GM18951 (cell line): ENCODE results near the gene AHR.

ENCODE experiments used
- POLR2A ChIP-seq: IDR thresholded peaks from 4 replicates; pipeline ENCODE4 v1.6.1; 2011; ENCODE audit warnings: mild to moderate bottlenecking; ENCODE audit not compliant: insufficient read length, insufficient read depth; ENCODE audit errors: extremely low read depth
- in situ Hi-C: fragments of 300-500 bp; cut with MboI; formaldehyde crosslinking; loops from one replicate; pipeline ENCODE4 v1.12.0; 2022; ENCODE audit warnings: low sequenced_read_pairs, mixed read lengths, inconsistent platforms; ENCODE audit not compliant: unreplicated experiment

Gene AHR

GRCh38 chr7:17297243-17297642, 1.2 kb upstream of the AHR start:
- no peak for TF ChIP-seq POLR2A
- in situ Hi-C loops, result no loop called here

- in situ Hi-C loops, result no loop called here
- no peak for TF ChIP-seq POLR2A
Measured at GRCh38 chr7:17298840-17299482, 509 bp downstream of the AHR start.

GRCh38 chr7:17299483-17299991, 1.1 kb downstream of the AHR start:
- no peak for TF ChIP-seq POLR2A
- in situ Hi-C loops, result no loop called here

GRCh38 chr7:17300012-17300411, 1.6 kb downstream of the AHR start:
- in situ Hi-C loops, result loop anchor here (10.0 to 25.0 kb wide), 3 partner anchors 235 to 337 kb away; no protein-coding TSS in a partner anchor
- TF ChIP-seq POLR2A, result no peak

GRCh38 chr7:17300437-17300836, 2.0 kb downstream of the AHR start:
- TF ChIP-seq POLR2A, result no peak
- in situ Hi-C loops, result loop anchor here (10.0 to 25.0 kb wide), 3 partner anchors 234 to 337 kb away; no protein-coding TSS in a partner anchor

GRCh38 chr7:17301471-17302456, 3.3 kb downstream of the AHR start:
- in situ Hi-C loops, result loop anchor here (10.0 to 25.0 kb wide), 3 partner anchors 233 to 336 kb away; no protein-coding TSS in a partner anchor
- no peak for TF ChIP-seq POLR2A

GRCh38 chr7:17302575-17303142, 4.2 kb downstream of the AHR start:
- TF ChIP-seq POLR2A, result no peak
- in situ Hi-C loops, result loop anchor here (10.0 to 25.0 kb wide), 3 partner anchors 232 to 335 kb away; no protein-coding TSS in a partner anchor

- TF ChIP-seq POLR2A, result no peak
- in situ Hi-C loops, result loop anchor here (10.0 to 25.0 kb wide), 3 partner anchors 230 to 332 kb away; no protein-coding TSS in a partner anchor
Measured at GRCh38 chr7:17304926-17305325, 6.5 kb downstream of the AHR start.

GRCh38 chr7:17305387-17306171, 7.1 kb downstream of the AHR start:
- no peak for TF ChIP-seq POLR2A
- in situ Hi-C loops, result loop anchor here (10.0 to 25.0 kb wide), 3 partner anchors 229 to 332 kb away; no protein-coding TSS in a partner anchor

GRCh38 chr7:17307000-17307399, 8.5 kb downstream of the AHR start:
- in situ Hi-C loops, result loop anchor here (10.0 to 25.0 kb wide), 3 partner anchors 228 to 330 kb away; no protein-coding TSS in a partner anchor
- TF ChIP-seq POLR2A, result no peak

GRCh38 chr7:17307558-17307957, 9.1 kb downstream of the AHR start:
- TF ChIP-seq POLR2A, result no peak
- in situ Hi-C loops, result loop anchor here (10.0 to 25.0 kb wide), 3 partner anchors 227 to 330 kb away; no protein-coding TSS in a partner anchor
